ENCODE measurements around the gene TNFAIP1. TPM values are rescaled to one million over a fixed set of nuclear protein-coding genes. Genes with fewer than 3 reads are reported as not detected.

The TNFAIP1 gene
- polyA plus RNA-seq, 2 of the 4 experiments (the other 2 are of a cell fraction), result 38.8 to 68.3 TPM

DNA sequence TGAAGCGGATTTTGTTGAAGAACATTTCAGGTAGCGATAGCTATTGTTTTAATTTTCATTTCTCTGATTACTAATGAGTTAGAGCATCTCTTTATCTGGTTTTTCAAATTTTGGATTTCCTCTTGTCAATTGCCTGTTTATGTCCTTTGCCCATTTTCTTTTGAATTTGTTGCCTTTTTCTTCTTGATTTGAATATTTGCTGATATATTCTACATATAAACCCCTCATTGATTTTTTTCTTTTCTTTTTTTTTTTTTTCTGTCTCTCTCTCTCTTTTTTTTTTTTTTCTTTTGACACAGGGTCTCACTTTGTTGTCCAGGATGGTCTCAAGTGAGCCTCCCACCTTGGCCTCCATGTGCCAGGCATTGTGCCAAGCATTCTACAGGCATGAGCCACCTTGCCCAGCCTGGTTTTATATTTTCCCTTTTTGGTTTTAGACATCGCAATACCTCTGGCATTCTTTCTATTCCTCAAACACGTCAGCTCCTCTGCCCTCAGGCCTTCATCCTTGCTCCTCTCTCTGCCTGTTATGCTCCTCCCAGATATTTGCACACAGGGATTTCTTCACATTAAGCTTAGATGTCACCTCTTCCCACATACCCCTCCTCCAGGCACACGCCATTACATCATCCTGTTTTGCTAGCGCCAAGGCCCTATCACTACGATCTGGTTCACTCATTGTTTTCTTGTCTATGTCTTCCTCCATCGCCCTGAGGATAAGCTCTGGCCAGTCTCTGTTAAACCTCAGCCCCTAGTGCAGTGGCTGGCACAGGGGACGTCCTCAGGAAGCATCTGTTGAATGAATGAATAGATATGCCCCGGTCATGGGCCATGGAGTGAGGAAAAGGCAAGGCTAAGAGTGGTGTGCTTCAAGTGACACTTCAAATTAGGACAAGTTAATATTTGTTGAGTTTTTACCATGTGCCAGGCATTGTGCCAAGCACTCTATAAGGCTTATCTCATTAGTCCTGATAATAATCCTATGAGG is 44.5 kb downstream of the TNFAIP1 start:
- FAIRE-seq (no peak), DNase-seq (ENCODE audit: low read depth in 1 of 2, low spot score in 1 of 2) (peak in 1 of 2 experiments; percentile 80), ATAC-seq (peak; percentile 70 to 89)
- Histone ChIP-seq H3K4me1 (peaks cover 20% of the 10 kb centered on the region), H3K27ac (peak overlapping the region; percentile 76 to 79), H3K4me3 (no peak overlapping the region), H3K4me2 (peak overlapping the region; percentile 59), H3K9me3 (no peaks in the 10 kb centered on the region)
- 51% methylated on average over 10 of the region's 10 CpGs for WGBS (ENCODE audit: missing lambda C conversion rate)
- CTCF ChIA-PET, result interaction anchor here (1.0 to 2.0 kb wide), 3 partner anchors 9 to 37 kb away, joined by 3 to 6 read pairs (median 3); partner anchors contain the start of gene SARM1
- POLR2A ChIA-PET, result interaction anchor here (1.0 to 1.5 kb wide), 5 partner anchors 9 to 44 kb away, joined by 3 to 9 read pairs (median 5); partner anchors contain the start of genes POLDIP2, SARM1 and VTN
- TF ChIP-seq RCOR1 (IDR thresholded peaks at IDR 0.05; ENCODE audit: low read depth, low read length) (no peak), PHF8 (IDR thresholded peaks at IDR 0.05; ENCODE audit: borderline replicate concordance, low read depth) (no peak), HES2 (IDR thresholded peaks at IDR 0.05) (0 out of 2 replicates have a peak, but pooled peaks have one; percentile 37), CBX2 (IDR thresholded peaks at IDR 0.05; ENCODE audit: borderline replicate concordance, low read depth) (no peak), FOXS1 (CRISPR knock-in tag; IDR thresholded peaks at IDR 0.05) (no peak), MAFK (IDR thresholded peaks at IDR 0.05; ENCODE audit: partially characterized antibody) (no peak), ZFP36 (IDR thresholded peaks at IDR 0.05; ENCODE audit: borderline replicate concordance, partially characterized antibody) (no peak), POLR2A (IDR thresholded peaks at IDR 0.05; ENCODE audit: low read length) (no peak), E2F6 (IDR thresholded peaks at IDR 0.05; ENCODE audit: borderline replicate concordance, low read depth) (no peak), ESRRA (IDR thresholded peaks at IDR 0.05; ENCODE audit: borderline replicate concordance, low read length) (no peak), NFE2L2 (conservative IDR thresholded peaks at IDR 0.05; ENCODE audit: low read length) (no peak), KDM1A (IDR thresholded peaks at IDR 0.05; ENCODE audit: low read depth) (no peak), CHD4 (IDR thresholded peaks at IDR 0.05; ENCODE audit: borderline replicate concordance) (no peak), MAZ (IDR thresholded peaks at IDR 0.05; ENCODE audit: borderline replicate concordance, low read depth, low read length) (no peak), ZNF302 (CRISPR knock-in tag; IDR thresholded peaks at IDR 0.05) (no peak), HEYL (CRISPR knock-in tag; IDR thresholded peaks at IDR 0.05) (no peak), ELK1 (IDR thresholded peaks at IDR 0.05; ENCODE audit: low read depth, low read length) (no peak), PBX3 (IDR thresholded peaks at IDR 0.05) (no peak), FOSB (CRISPR knock-in tag; IDR thresholded peaks at IDR 0.05) (no peak), TP53 (CRISPR knock-in tag; IDR thresholded peaks at IDR 0.05) (no peak), CEBPB (IDR thresholded peaks at IDR 0.05) (peak; percentile 72 to 85), CBX8 (IDR thresholded peaks at IDR 0.05) (no peak), MAX (IDR thresholded peaks at IDR 0.05) (no peak), NR3C1 (IDR thresholded peaks at IDR 0.05) (no peak), RNF2 (IDR thresholded peaks at IDR 0.05; ENCODE audit: borderline replicate concordance, low read depth) (no peak)
- TF ChIP-seq, protein P1, sequence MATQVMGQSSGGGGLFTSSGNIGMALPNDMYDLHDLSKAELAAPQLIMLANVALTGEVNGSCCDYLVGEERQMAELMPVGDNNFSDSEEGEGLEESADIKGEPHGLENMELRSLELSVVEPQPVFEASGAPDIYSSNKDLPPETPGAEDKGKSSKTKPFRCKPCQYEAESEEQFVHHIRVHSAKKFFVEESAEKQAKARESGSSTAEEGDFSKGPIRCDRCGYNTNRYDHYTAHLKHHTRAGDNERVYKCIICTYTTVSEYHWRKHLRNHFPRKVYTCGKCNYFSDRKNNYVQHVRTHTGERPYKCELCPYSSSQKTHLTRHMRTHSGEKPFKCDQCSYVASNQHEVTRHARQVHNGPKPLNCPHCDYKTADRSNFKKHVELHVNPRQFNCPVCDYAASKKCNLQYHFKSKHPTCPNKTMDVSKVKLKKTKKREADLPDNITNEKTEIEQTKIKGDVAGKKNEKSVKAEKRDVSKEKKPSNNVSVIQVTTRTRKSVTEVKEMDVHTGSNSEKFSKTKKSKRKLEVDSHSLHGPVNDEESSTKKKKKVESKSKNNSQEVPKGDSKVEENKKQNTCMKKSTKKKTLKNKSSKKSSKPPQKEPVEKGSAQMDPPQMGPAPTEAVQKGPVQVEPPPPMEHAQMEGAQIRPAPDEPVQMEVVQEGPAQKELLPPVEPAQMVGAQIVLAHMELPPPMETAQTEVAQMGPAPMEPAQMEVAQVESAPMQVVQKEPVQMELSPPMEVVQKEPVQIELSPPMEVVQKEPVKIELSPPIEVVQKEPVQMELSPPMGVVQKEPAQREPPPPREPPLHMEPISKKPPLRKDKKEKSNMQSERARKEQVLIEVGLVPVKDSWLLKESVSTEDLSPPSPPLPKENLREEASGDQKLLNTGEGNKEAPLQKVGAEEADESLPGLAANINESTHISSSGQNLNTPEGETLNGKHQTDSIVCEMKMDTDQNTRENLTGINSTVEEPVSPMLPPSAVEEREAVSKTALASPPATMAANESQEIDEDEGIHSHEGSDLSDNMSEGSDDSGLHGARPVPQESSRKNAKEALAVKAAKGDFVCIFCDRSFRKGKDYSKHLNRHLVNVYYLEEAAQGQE (IDR thresholded peaks at IDR 0.05), result no peak
- TF ChIP-seq, protein P2, sequence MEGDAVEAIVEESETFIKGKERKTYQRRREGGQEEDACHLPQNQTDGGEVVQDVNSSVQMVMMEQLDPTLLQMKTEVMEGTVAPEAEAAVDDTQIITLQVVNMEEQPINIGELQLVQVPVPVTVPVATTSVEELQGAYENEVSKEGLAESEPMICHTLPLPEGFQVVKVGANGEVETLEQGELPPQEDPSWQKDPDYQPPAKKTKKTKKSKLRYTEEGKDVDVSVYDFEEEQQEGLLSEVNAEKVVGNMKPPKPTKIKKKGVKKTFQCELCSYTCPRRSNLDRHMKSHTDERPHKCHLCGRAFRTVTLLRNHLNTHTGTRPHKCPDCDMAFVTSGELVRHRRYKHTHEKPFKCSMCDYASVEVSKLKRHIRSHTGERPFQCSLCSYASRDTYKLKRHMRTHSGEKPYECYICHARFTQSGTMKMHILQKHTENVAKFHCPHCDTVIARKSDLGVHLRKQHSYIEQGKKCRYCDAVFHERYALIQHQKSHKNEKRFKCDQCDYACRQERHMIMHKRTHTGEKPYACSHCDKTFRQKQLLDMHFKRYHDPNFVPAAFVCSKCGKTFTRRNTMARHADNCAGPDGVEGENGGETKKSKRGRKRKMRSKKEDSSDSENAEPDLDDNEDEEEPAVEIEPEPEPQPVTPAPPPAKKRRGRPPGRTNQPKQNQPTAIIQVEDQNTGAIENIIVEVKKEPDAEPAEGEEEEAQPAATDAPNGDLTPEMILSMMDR (IDR thresholded peaks at IDR 0.05), result no peak
- TF ChIP-seq, protein P3, sequence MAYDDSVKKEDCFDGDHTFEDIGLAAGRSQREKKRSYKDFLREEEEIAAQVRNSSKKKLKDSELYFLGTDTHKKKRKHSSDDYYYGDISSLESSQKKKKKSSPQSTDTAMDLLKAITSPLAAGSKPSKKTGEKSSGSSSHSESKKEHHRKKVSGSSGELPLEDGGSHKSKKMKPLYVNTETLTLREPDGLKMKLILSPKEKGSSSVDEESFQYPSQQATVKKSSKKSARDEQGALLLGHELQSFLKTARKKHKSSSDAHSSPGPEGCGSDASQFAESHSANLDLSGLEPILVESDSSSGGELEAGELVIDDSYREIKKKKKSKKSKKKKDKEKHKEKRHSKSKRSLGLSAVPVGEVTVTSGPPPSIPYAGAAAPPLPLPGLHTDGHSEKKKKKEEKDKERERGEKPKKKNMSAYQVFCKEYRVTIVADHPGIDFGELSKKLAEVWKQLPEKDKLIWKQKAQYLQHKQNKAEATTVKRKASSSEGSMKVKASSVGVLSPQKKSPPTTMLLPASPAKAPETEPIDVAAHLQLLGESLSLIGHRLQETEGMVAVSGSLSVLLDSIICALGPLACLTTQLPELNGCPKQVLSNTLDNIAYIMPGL (CRISPR knock-in tag; IDR thresholded peaks at IDR 0.05; ENCODE audit: borderline replicate concordance), result no peak
